Keratinocyte (primary cell): ENCODE results near the gene TMEM219. TPM values are rescaled to one million over a fixed set of nuclear protein-coding genes. Genes with fewer than 3 reads are reported as not detected.

Experiments used
- DNase-seq: peaks from one replicate; pipeline ENCODE4 v3.0.0-alpha.2; 2011; ENCODE audit warnings: low read depth, missing footprints, low spot score
- FAIRE-seq: peaks from 2 replicates; lab custom pipeline; 2011; peaks lifted over from hg19 to GRCh38; lab: Jason Lieb, UNC
- H2AFZ ChIP-seq: 2 replicates; pipeline ENCODE4 v1.6.0; 2012; ENCODE audit warnings: low read length, control low read depth, inconsistent platforms; ENCODE audit not compliant: control insufficient read depth
- H3K27ac ChIP-seq: 2 replicates; pipeline ENCODE4 v1.5.1; 2011; ENCODE audit warnings: low read length; ENCODE audit not compliant: control insufficient read depth, insufficient read depth
- H3K27me3 ChIP-seq: 3 replicates; pipeline ENCODE4 v1.6.0; 2011; ENCODE audit warnings: low read length; ENCODE audit not compliant: control insufficient read depth, insufficient read depth; ENCODE audit errors: extremely low read depth
- H3K36me3 ChIP-seq, 2 experiments: 2 replicates in 1 of 2; 3 replicates in 1 of 2; pipeline ENCODE4 v1.5.1; 2011; ENCODE audit warnings: low read length in 2 of 2, mild to moderate bottlenecking in 1 of 2; ENCODE audit not compliant: control insufficient read depth in 2 of 2, insufficient read depth in 2 of 2; ENCODE audit errors: extremely low read depth in 1 of 2
- H3K4me1 ChIP-seq: 3 replicates; pipeline ENCODE4 v1.5.1; 2011; ENCODE audit warnings: low read length; ENCODE audit not compliant: control insufficient read depth, insufficient read depth; ENCODE audit errors: extremely low read depth
- H3K4me2 ChIP-seq: 3 replicates; pipeline ENCODE4 v1.6.0; 2011; ENCODE audit warnings: low read depth, low read length; ENCODE audit not compliant: control insufficient read depth, insufficient read depth; ENCODE audit errors: extremely low read depth
- H3K4me3 ChIP-seq, 3 experiments: fragments of 200-600 bp in 1 of 3; sonication (generic) in 1 of 3; 2 replicates in 2 of 3; 3 replicates in 1 of 3; pipeline ENCODE4 v1.5.1; 2011 to 2016; ENCODE audit warnings: low read length in 3 of 3, mild to moderate bottlenecking in 3 of 3, control low read depth in 2 of 3, inconsistent platforms in 1 of 3, low read depth in 1 of 3, mixed read lengths in 1 of 3, mixed run types in 1 of 3, moderate library complexity in 1 of 3; ENCODE audit not compliant: control insufficient read depth in 2 of 3, insufficient read depth in 2 of 3; ENCODE audit errors: extremely low read depth in 1 of 3
- H3K79me2 ChIP-seq: 2 replicates; pipeline ENCODE4 v1.6.0; 2012; ENCODE audit warnings: low read length; ENCODE audit not compliant: control insufficient read depth, insufficient read depth
- H3K9ac ChIP-seq: 3 replicates; pipeline ENCODE4 v1.6.0; 2011; ENCODE audit warnings: low read length; ENCODE audit not compliant: control insufficient read depth, insufficient read depth; ENCODE audit errors: extremely low read depth
- H3K9me1 ChIP-seq: 3 replicates; pipeline ENCODE4 v1.6.0; 2011; ENCODE audit warnings: low read length; ENCODE audit not compliant: control insufficient read depth, insufficient read depth; ENCODE audit errors: extremely low read depth
- H3K9me3 ChIP-seq: 2 replicates; pipeline ENCODE4 v1.5.1; 2012; ENCODE audit warnings: low read depth, low read length; ENCODE audit not compliant: control insufficient read depth
- H4K20me1 ChIP-seq: 3 replicates; pipeline ENCODE4 v1.6.0; 2011; ENCODE audit warnings: low read length; ENCODE audit not compliant: control insufficient read depth, insufficient read depth; ENCODE audit errors: extremely low read depth
- EZH2 ChIP-seq: IDR thresholded peaks from one replicate; pipeline ENCODE4 v1.6.1; 2012; ENCODE audit warnings: inconsistent platforms, mild to moderate bottlenecking, low read length, moderate library complexity
- dilution Hi-C: fragments of 300-500 bp; cut with MboI; formaldehyde crosslinking; loops from one replicate; pipeline ENCODE4 v1.7.0; 2020; ENCODE audit warnings: low sequenced_read_pairs; ENCODE audit not compliant: extremely low pct_ligation_motif_present
- polyA plus RNA-seq, 5 experiments: library from polyadenylated mRNA; depleted of rRNA in 3 of 5; stranded (reverse) in 3 of 5; stranded (forward) in 1 of 5; unstranded in 1 of 5; fragments of >200 nt; gene quantifications; 1 replicate in 1 of 5; 2 replicates in 3 of 5; 3 replicates in 1 of 5; pipeline versions ENCODE4 v1.2.1 to v1.2.3, GENCODE V29; 2011 to 2012; ENCODE audit warnings: missing spikeins in 2 of 5, low read depth in 1 of 5, low replicate concordance in 1 of 5
- TF ChIP-seq, protein P1 (sequence below), 3 experiments: IDR thresholded peaks in 1 of 3; conservative IDR thresholded peaks in 1 of 3; optimal IDR thresholded peaks in 1 of 3; 2 replicates in 2 of 3; 3 replicates in 1 of 3; pipeline versions ENCODE3 to v1.5.1; 2011; ENCODE audit warnings: low read length in 3 of 3, mild to moderate bottlenecking in 3 of 3, moderate library complexity in 2 of 3, control low read depth in 1 of 3, inconsistent platforms in 1 of 3; ENCODE audit not compliant: insufficient read depth in 2 of 3; ENCODE audit errors: extremely low read depth in 1 of 3

TMEM219 gene
- polyA plus RNA-seq, 1 donor (not counting 4 experiments of a cell fraction or from before 2014, with no cell fraction given), result 48.5 TPM

- dilution Hi-C loops, result no loop called here
- Histone ChIP-seq H3K9me1 (no peaks in the 10 kb centered on the region), H4K20me1 (no peaks in the 10 kb centered on the region)
These were observed 21.7 kb downstream of the TMEM219 start for GRCh38 chr16:29983420-29984136.

DNA sequence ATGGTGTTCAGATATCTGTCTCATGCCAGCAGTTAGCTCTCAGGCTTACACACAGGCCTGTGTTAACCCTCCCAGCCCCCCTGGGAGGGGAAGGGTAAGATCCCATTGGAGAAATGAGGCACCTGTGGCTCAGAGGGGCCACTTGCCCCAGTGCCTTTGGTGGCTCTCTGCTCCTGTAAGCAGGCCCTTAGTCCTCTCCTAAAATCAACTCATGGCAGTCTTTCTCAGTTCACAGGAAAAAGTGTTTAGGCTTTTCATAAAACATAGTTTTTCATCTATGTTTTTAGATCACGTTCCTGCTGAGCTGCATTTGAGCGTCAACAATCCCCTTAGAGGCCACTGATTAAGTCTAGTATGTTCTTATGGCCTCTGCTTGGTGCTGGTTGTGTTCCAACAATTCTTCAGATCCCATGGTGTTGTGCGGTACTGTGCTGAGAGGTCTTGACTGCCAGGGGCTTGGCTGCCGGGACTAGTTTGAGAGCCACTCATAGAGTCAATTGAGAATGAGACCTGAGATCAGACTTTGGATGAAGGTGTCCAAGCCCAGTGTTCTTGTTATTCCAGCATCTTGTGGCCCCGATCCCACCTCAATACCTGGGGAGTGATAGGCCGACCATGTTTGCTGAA, 22.4 kb downstream of the TMEM219 start:
- H3K27me3 ChIP-seq, result no peaks in the 10 kb centered on the region
- no peaks in the 10 kb centered on the region for H3K9me1 ChIP-seq
- H3K9me3 ChIP-seq, result no peaks in the 10 kb centered on the region
- no peaks in the 10 kb centered on the region for H4K20me1 ChIP-seq
- H3K4me3 ChIP-seq, result no peak overlapping the region
- H3K36me3 ChIP-seq, result peaks cover 56 to 65% of the 10 kb centered on the region in 2 experiments
- dilution Hi-C loops, result no loop called here
- FAIRE-seq, result no peak
- H2AFZ ChIP-seq, result no peak overlapping the region
- no peak for DNase-seq
- TF ChIP-seq, protein P1, sequence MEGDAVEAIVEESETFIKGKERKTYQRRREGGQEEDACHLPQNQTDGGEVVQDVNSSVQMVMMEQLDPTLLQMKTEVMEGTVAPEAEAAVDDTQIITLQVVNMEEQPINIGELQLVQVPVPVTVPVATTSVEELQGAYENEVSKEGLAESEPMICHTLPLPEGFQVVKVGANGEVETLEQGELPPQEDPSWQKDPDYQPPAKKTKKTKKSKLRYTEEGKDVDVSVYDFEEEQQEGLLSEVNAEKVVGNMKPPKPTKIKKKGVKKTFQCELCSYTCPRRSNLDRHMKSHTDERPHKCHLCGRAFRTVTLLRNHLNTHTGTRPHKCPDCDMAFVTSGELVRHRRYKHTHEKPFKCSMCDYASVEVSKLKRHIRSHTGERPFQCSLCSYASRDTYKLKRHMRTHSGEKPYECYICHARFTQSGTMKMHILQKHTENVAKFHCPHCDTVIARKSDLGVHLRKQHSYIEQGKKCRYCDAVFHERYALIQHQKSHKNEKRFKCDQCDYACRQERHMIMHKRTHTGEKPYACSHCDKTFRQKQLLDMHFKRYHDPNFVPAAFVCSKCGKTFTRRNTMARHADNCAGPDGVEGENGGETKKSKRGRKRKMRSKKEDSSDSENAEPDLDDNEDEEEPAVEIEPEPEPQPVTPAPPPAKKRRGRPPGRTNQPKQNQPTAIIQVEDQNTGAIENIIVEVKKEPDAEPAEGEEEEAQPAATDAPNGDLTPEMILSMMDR (optimal IDR thresholded peaks at IDR 0.05 in 1 of 3, IDR thresholded peaks at IDR 0.05 in 1 of 3, conservative IDR thresholded peaks at IDR 0.05 in 1 of 3; ENCODE audit: extremely low read depth in 1 of 3, insufficient read depth in 2 of 3, low read length in 3 of 3), result no peak
- TF ChIP-seq EZH2, result no peak
- H3K9ac ChIP-seq, result no peak overlapping the region
- H3K27ac ChIP-seq, result no peak overlapping the region
- H3K4me1 ChIP-seq, result no peaks in the 10 kb centered on the region
- no peaks in the 10 kb centered on the region for H3K79me2 ChIP-seq
- no peak overlapping the region for H3K4me2 ChIP-seq

More at GRCh38 chr16:29983420-29984136, 21.7 kb downstream of the TMEM219 start:
- Histone ChIP-seq H3K79me2 (peaks cover 2% of the 10 kb centered on the region), H3K27ac (no peak overlapping the region), H3K4me1 (no peaks in the 10 kb centered on the region), H3K4me3 (no peak overlapping the region), H3K4me2 (no peak overlapping the region), H3K9ac (no peak overlapping the region), H3K9me3 (no peaks in the 10 kb centered on the region), H3K36me3 (peaks cover 56 to 67% of the 10 kb centered on the region in 2 experiments), H2AFZ (no peak overlapping the region), H3K27me3 (no peaks in the 10 kb centered on the region)
- no peak for FAIRE-seq
- TF ChIP-seq, protein P1 (optimal IDR thresholded peaks at IDR 0.05 in 1 of 3, IDR thresholded peaks at IDR 0.05 in 1 of 3, conservative IDR thresholded peaks at IDR 0.05 in 1 of 3; ENCODE audit: extremely low read depth in 1 of 3, insufficient read depth in 2 of 3, low read length in 3 of 3), result no peak
- no peak for TF ChIP-seq EZH2
- no peak for DNase-seq
